Sigmoid colon (tissue), 7 donors: ENCODE results near the gene PDCD4. TPM values are rescaled to one million over a fixed set of nuclear protein-coding genes. Genes with fewer than 3 reads are reported as not detected.
A peak's percentile ranks its signal among the peaks of the same experiment; 100 is the strongest.

Experiments
- DNase-seq: peaks from one replicate; pipeline ENCODE4 v3.0.0-alpha.2; 2019
- H3K27ac ChIP-seq, 4 donors: fragments of 200-600 bp; sonication (generic); one replicate each; pipeline ENCODE4 v1.5.1; 2016 to 2019; ENCODE audit warnings: mild to moderate bottlenecking in 1 of 4
- H3K27me3 ChIP-seq, 3 donors: fragments of 200-600 bp; sonication (generic); one replicate each; pipeline ENCODE4 v1.5.1; 2019; ENCODE audit warnings: mild to moderate bottlenecking in 1 of 3
- H3K36me3 ChIP-seq, 4 donors: fragments of 200-600 bp; sonication (generic); one replicate each; pipeline ENCODE4 v1.5.1; 2016 to 2019
- H3K4me1 ChIP-seq, 4 donors: fragments of 200-600 bp; sonication (generic); one replicate each; pipeline ENCODE4 v1.5.1; 2017 to 2019
- H3K4me3 ChIP-seq, 4 donors: fragments of 200-600 bp; sonication (generic); one replicate each; pipeline ENCODE4 v1.5.1; 2017 to 2019; ENCODE audit warnings: mild to moderate bottlenecking in 2 of 4, moderate library complexity in 1 of 4
- H3K9me3 ChIP-seq, 4 donors: fragments of 200-600 bp in 3 of 4; sonication (generic) in 3 of 4; one replicate each; pipeline versions ENCODE4 v1.5.1 to v1.6.1; 2013 to 2019
- EP300 ChIP-seq, 4 donors: sonication (generic); formaldehyde crosslinking; IDR thresholded peaks; one replicate each; pipeline ENCODE4 v1.6.1; 2017; ENCODE audit warnings: antibody characterized with exemption in 4 of 4
- POLR2A ChIP-seq, 2 donors: fragments of 450-650 bp; IDR thresholded peaks; one replicate each; pipeline ENCODE4 v1.6.1; 2016; ENCODE audit warnings: antibody characterized with exemption in 2 of 2, mild to moderate bottlenecking in 2 of 2, moderate library complexity in 2 of 2
- POLR2AphosphoS5 ChIP-seq, 4 donors: sonication (generic); formaldehyde crosslinking; IDR thresholded peaks; one replicate each; pipeline ENCODE4 v1.6.1; 2017; ENCODE audit warnings: antibody characterized with exemption in 4 of 4
- WGBS, 2 donors: extraction: QIAGEN DNeasy Blood & Tissue Kit; methylation state at CpG; one replicate each; pipeline ENCODE4 v1.1.7; 2013; 5-methylcytosine and 5-hydroxymethylcytosine counted together
- intact Hi-C: fragments of 100-400 bp; cut with DNase I; formaldehyde crosslinking; loops from one replicate; pipeline ENCODE4 v1.15.1; 2023
- polyA plus RNA-seq, 3 donors: library from polyadenylated mRNA; stranded (reverse); fragments of 200-250 nt; gene quantifications; one replicate each; pipeline ENCODE4 v1.2.3, GENCODE V29; 2013
- total RNA-seq, 4 donors: library from RNA; depleted of rRNA; stranded (reverse); fragments of >200 nt; gene quantifications; one replicate each; pipeline ENCODE4 v1.1.0, GENCODE V29; 2016
- TF ChIP-seq, protein P1 (sequence below), 4 experiments: fragments of 450-650 bp in 3 of 4; fragments of 200-600 bp in 1 of 4; IDR thresholded peaks; one replicate each; pipeline ENCODE4 v1.5.1; 2016 to 2019; ENCODE audit warnings: antibody characterized with exemption in 4 of 4, mild to moderate bottlenecking in 3 of 4, moderate library complexity in 2 of 4
- donor health status: healthy with polysubstance abuse.
- donor health status: Bipolar disorder and iron deficiency.
- donor health status: healthy.

Gene PDCD4
- total and polyA plus RNA-seq, 7 donors: 64.3 to 327 (median 140) TPM

DNA sequence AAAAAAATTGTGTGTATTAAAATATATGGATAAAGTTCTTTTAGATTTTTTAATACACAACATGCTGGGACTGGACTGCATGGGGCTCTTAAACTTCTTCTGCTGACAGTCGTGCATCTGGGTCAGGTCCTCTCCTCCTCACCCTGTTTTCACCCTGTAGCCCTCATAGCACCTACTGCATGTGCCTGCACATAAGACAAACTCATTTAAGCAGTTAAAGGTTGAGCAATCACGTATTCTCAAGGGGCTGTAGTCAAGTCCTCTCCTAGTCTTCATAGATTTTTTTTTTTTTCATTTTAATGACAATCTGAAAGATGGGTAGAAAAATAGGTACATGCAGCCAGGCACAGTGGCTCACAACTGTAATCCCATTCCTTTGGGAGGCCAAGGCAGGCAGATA, 23.6 kb upstream of the PDCD4 start:
- Histone ChIP-seq H3K9me3 (no peaks in the 10 kb centered on the region), H3K4me3 (no peak overlapping the region), H3K4me1 (no peaks in the 10 kb centered on the region), H3K27me3 (no peaks in the 10 kb centered on the region), H3K36me3 (no peaks in the 10 kb centered on the region), H3K27ac (no peak overlapping the region)
- 66 to 70% methylated on average over 2 of the region's 2 CpGs for WGBS, 2 donors
- TF ChIP-seq POLR2A (IDR thresholded peaks at IDR 0.05) (no peak), POLR2AphosphoS5 (IDR thresholded peaks at IDR 0.05) (no peak), EP300 (IDR thresholded peaks at IDR 0.05) (no peak)
- TF ChIP-seq, protein P1, sequence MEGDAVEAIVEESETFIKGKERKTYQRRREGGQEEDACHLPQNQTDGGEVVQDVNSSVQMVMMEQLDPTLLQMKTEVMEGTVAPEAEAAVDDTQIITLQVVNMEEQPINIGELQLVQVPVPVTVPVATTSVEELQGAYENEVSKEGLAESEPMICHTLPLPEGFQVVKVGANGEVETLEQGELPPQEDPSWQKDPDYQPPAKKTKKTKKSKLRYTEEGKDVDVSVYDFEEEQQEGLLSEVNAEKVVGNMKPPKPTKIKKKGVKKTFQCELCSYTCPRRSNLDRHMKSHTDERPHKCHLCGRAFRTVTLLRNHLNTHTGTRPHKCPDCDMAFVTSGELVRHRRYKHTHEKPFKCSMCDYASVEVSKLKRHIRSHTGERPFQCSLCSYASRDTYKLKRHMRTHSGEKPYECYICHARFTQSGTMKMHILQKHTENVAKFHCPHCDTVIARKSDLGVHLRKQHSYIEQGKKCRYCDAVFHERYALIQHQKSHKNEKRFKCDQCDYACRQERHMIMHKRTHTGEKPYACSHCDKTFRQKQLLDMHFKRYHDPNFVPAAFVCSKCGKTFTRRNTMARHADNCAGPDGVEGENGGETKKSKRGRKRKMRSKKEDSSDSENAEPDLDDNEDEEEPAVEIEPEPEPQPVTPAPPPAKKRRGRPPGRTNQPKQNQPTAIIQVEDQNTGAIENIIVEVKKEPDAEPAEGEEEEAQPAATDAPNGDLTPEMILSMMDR (IDR thresholded peaks at IDR 0.05): no peak
- intact Hi-C loops: no loop called here
- no peak for DNase-seq

DNA sequence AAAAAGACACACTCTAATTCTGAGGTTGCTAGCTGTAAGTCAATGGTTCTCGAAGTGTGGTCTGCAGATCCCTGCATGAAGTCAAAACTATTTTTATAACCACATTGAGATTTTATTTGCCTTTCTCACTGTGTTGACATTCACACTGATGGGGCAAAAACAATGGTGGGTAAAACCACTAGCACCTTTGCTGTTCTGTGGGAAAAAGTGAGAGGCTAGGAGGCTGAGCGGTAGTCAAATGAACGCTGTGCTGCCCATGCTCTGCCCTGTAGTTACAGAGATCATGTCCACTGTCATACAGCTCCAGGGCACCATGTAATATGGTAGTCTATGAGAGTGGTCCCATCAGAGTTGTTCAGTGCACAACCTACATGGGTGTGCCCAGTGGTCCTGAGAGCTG, 21.6 kb upstream of the PDCD4 start:
- no peaks in the 10 kb centered on the region for H3K9me3 ChIP-seq
- intact Hi-C loops: no loop called here
- DNase-seq: no peak
- no peak overlapping the region for H3K4me3 ChIP-seq
- TF ChIP-seq POLR2A (IDR thresholded peaks at IDR 0.05): no peak
- TF ChIP-seq, protein P1 (IDR thresholded peaks at IDR 0.05): no peak
- no peak for TF ChIP-seq EP300 (IDR thresholded peaks at IDR 0.05)
- no peak for TF ChIP-seq POLR2AphosphoS5 (IDR thresholded peaks at IDR 0.05)
- no peak overlapping the region for H3K27ac ChIP-seq
- H3K27me3 ChIP-seq: no peaks in the 10 kb centered on the region
- no peaks in the 10 kb centered on the region for H3K36me3 ChIP-seq
- 85 to 86% methylated on average over 3 of the region's 3 CpGs for WGBS, 2 donors
- H3K4me1 ChIP-seq: no peaks in the 10 kb centered on the region

DNA sequence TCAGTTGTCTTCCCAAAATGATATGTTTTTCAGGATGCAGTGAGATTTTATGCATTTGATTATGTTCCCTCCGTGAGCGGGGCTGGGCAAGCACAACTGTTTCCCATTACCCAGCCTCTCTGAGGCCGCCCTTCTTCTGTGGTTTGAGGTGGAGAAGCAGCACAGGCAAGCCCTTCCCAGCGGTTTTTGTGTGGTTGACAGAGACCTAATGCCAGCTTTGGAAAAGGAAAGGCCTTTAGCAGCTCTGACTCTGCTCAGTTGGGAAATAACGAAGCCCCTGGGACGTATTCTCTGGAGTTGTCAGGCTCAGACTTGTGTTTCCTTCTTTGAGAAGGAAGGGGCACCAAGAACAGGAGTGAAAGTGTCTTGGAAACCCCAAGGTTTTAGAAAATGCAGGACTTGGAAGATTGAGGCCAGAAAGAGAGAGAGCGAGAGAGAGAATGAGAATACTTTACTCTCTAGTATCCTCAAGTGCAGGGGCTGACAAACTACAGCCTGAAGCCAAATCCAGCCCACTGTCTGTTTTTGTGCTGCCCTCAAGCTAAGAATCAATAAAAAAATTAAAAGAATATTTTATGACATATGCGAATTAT, 20.6 kb upstream of the PDCD4 start:
- Histone ChIP-seq H3K27me3 (no peaks in the 10 kb centered on the region), H3K4me3 (no peak overlapping the region), H3K9me3 (no peaks in the 10 kb centered on the region), H3K27ac (no peak overlapping the region), H3K36me3 (no peaks in the 10 kb centered on the region), H3K4me1 (no peaks in the 10 kb centered on the region)
- intact Hi-C loops: no loop called here
- DNase-seq: peak; percentile 61
- 63 to 80% methylated on average over 8 of the region's 8 CpGs for WGBS, 2 donors
- no peak for TF ChIP-seq EP300 (IDR thresholded peaks at IDR 0.05)
- TF ChIP-seq POLR2A (IDR thresholded peaks at IDR 0.05): no peak
- TF ChIP-seq POLR2AphosphoS5 (IDR thresholded peaks at IDR 0.05): no peak
- TF ChIP-seq, protein P1 (IDR thresholded peaks at IDR 0.05): no peak

DNA sequence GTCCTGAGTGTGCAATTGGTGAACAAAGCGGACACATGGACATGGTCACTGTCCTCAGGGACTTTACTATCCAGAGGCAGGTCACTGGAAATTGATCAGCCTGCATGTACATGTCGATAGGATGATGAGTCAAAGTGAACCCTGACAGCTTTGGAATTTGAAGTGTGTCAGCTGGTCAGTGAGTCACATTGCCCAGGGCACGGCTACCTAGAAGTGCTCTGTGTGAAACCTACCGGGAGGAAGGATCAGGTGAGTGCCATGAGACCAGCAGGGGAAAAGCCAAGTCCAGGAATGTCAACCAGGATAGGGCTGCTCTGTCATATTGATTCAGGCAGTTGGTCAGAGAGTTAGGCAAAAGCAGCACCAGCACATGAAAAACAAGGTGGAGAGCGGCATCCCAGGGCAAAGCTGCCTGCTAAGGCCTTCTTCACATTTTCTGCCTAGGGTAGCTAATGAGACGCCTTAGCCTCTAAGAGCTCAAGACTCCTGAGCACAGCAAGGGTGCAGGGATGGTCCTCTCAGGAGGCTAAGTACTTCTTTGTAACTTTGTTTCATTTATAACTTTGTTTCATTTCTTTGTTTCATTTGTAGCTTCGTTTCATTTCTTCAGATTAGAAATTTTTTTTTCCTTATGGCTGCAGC, 19.4 kb upstream of the PDCD4 start:
- peak; percentile 36 for DNase-seq
- Histone ChIP-seq H3K4me1 (peaks cover 0 to 3% (median 2%) of the 10 kb centered on the region in 4 donors), H3K27me3 (no peaks in the 10 kb centered on the region), H3K27ac (no peak overlapping the region), H3K4me3 (no peak overlapping the region), H3K9me3 (no peaks in the 10 kb centered on the region), H3K36me3 (no peaks in the 10 kb centered on the region)
- intact Hi-C loops: no loop called here
- 62 to 66% methylated on average over 7 of the region's 7 CpGs for WGBS, 2 donors
- TF ChIP-seq POLR2AphosphoS5 (IDR thresholded peaks at IDR 0.05) (no peak), EP300 (IDR thresholded peaks at IDR 0.05) (no peak), POLR2A (IDR thresholded peaks at IDR 0.05) (no peak)
- TF ChIP-seq, protein P1 (IDR thresholded peaks at IDR 0.05): no peak
